Keratinocyte (primary cell): ENCODE measurements around the gene IL6R.

ENCODE experiments used
- CTCF ChIP-seq, 3 experiments: IDR thresholded peaks in 1 of 3; conservative IDR thresholded peaks in 1 of 3; optimal IDR thresholded peaks in 1 of 3; 2 replicates in 2 of 3; 3 replicates in 1 of 3; pipeline versions ENCODE3 to v1.5.1; 2011; ENCODE audit warnings: low read length in 3 of 3, mild to moderate bottlenecking in 3 of 3, moderate library complexity in 2 of 3, control low read depth in 1 of 3, inconsistent platforms in 1 of 3; ENCODE audit not compliant: insufficient read depth in 2 of 3; ENCODE audit errors: extremely low read depth in 1 of 3
- EZH2 ChIP-seq: IDR thresholded peaks from one replicate; pipeline ENCODE4 v1.6.1; 2012; ENCODE audit warnings: inconsistent platforms, mild to moderate bottlenecking, low read length, moderate library complexity

GRCh38 chr1:154474802-154475201, 69.7 kb downstream of the IL6R start:
- TF ChIP-seq CTCF (optimal IDR thresholded peaks at IDR 0.05 in 1 of 3, IDR thresholded peaks at IDR 0.05 in 1 of 3, conservative IDR thresholded peaks at IDR 0.05 in 1 of 3; ENCODE audit: extremely low read depth in 1 of 3, insufficient read depth in 2 of 3, low read length in 3 of 3) (no peak), EZH2 (no peak)
